ENCODE measurements around the gene ZNF407. TPM values are rescaled to one million over a fixed set of nuclear protein-coding genes. Genes with fewer than 3 reads are reported as not detected.

The ZNF407 gene
- total and polyA plus RNA-seq, 2 experiments from 2014 or later, result 2.1 to 10.4 TPM

GRCh38 chr18:74582642-74583041 lies 15.0 kb upstream of the ZNF407 start:
- no peak overlapping the region for H3K27ac ChIP-seq (ENCODE audit: low read depth)
- H3F3A ChIP-seq (replicated peaks; ENCODE audit: low read depth), result no peaks in the 10 kb centered on the region
- DNase-seq (ENCODE audit: low spot score) (no peak), ATAC-seq (no peak)
- H3K9me2 ChIP-seq (ENCODE audit: insufficient read depth), result no peaks in the 10 kb centered on the region
- Mint-ChIP-seq H3K9me3 (no peaks in the 10 kb centered on the region), H3K27me3 (ENCODE audit: insufficient read depth, low read depth, poor library complexity) (peaks cover 12% of the 10 kb centered on the region), H3K27ac (no peak overlapping the region), H3K4me3 (no peak overlapping the region), H3K36me3 (ENCODE audit: low read depth) (no peaks in the 10 kb centered on the region), H3K4me1 (peaks cover 11% of the 10 kb centered on the region)
- no peak overlapping the region for H2AFZ ChIP-seq
- H4K20me1 ChIP-seq (replicated peaks; ENCODE audit: insufficient read depth), result no peaks in the 10 kb centered on the region
- peaks cover 42% of the 10 kb centered on the region for H3K27me3 ChIP-seq (ENCODE audit: insufficient read depth)
- no peak overlapping the region for H3K4me2 ChIP-seq
- H3K4me1 ChIP-seq (ENCODE audit: insufficient read depth), result peaks cover 8% of the 10 kb centered on the region; the same call in 1 of the 2 replicates
- no peak overlapping the region for H3K4me3 ChIP-seq
- no peaks in the 10 kb centered on the region for H3K36me3 ChIP-seq (ENCODE audit: insufficient read depth)
- H3K79me2 ChIP-seq (replicated peaks; ENCODE audit: insufficient read depth), result no peaks in the 10 kb centered on the region
- TF ChIP-seq EZH2phosphoT487 (IDR thresholded peaks at IDR 0.05; ENCODE audit: unreplicated experiment), result no peak

GRCh38 chr18:74587441-74587840 lies 10.2 kb upstream of the ZNF407 start:
- Mint-ChIP-seq H3K27ac (no peak overlapping the region), H3K27me3 (ENCODE audit: insufficient read depth, low read depth, poor library complexity) (peaks cover 4% of the 10 kb centered on the region), H3K4me3 (no peak overlapping the region), H3K4me1 (no peaks in the 10 kb centered on the region; the same call in 2 of the 3 replicates), H3K36me3 (ENCODE audit: low read depth) (peaks cover under 1% of the 10 kb centered on the region; the same call in 1 of the 3 replicates), H3K9me3 (no peaks in the 10 kb centered on the region; the same call in 2 of the 3 replicates)
- no peaks in the 10 kb centered on the region for H3K9me2 ChIP-seq (ENCODE audit: insufficient read depth)
- H3K4me3 ChIP-seq, result no peak overlapping the region
- H3K27me3 ChIP-seq (ENCODE audit: insufficient read depth), result peaks cover 36% of the 10 kb centered on the region
- H3F3A ChIP-seq (replicated peaks; ENCODE audit: low read depth), result no peaks in the 10 kb centered on the region
- DNase-seq (ENCODE audit: low spot score), result no peak
- H3K79me2 ChIP-seq (replicated peaks; ENCODE audit: insufficient read depth), result no peaks in the 10 kb centered on the region
- no peaks in the 10 kb centered on the region; the same call in 1 of the 2 replicates for H4K20me1 ChIP-seq (replicated peaks; ENCODE audit: insufficient read depth)
- H2AFZ ChIP-seq, result no peak overlapping the region
- ATAC-seq, result no peak
- H3K4me1 ChIP-seq (ENCODE audit: insufficient read depth), result no peaks in the 10 kb centered on the region
- H3K4me2 ChIP-seq, result no peak overlapping the region
- H3K36me3 ChIP-seq (ENCODE audit: insufficient read depth), result no peaks in the 10 kb centered on the region
- no peak overlapping the region for H3K27ac ChIP-seq (ENCODE audit: low read depth)
- TF ChIP-seq STAT1 (IDR thresholded peaks at IDR 0.05; ENCODE audit: unreplicated experiment), result no peak
- TF ChIP-seq NANOG (IDR thresholded peaks at IDR 0.05; ENCODE audit: borderline replicate concordance), result no peak
- TF ChIP-seq EZH2phosphoT487 (IDR thresholded peaks at IDR 0.05; ENCODE audit: unreplicated experiment), result no peak
- no peak for TF ChIP-seq POLR2AphosphoS5 (IDR thresholded peaks at IDR 0.05; ENCODE audit: low read depth)
- no peak for TF ChIP-seq ZNF462 (CRISPR knock-in tag; IDR thresholded peaks at IDR 0.05)
- TF ChIP-seq REST (IDR thresholded peaks at IDR 0.05; ENCODE audit: unreplicated experiment), result no peak
- TF ChIP-seq ZNF114 (CRISPR knock-in tag; IDR thresholded peaks at IDR 0.05), result no peak
- TF ChIP-seq CREB1 (CRISPR knock-in tag; IDR thresholded peaks at IDR 0.05; ENCODE audit: low read depth), result no peak
- no peak for TF ChIP-seq ETS1 (IDR thresholded peaks at IDR 0.05)
- TF ChIP-seq CTCF (conservative IDR thresholded peaks at IDR 0.05; ENCODE audit: low read depth in 2 of 2), result no peak
